ENCODE measurements around the gene SLC12A1. TPM values are rescaled to one million over a fixed set of nuclear protein-coding genes. Genes with fewer than 3 reads are reported as not detected.

SLC12A1 gene
- total RNA-seq, 1 experiment from 2014 or later: not detected

DNA sequence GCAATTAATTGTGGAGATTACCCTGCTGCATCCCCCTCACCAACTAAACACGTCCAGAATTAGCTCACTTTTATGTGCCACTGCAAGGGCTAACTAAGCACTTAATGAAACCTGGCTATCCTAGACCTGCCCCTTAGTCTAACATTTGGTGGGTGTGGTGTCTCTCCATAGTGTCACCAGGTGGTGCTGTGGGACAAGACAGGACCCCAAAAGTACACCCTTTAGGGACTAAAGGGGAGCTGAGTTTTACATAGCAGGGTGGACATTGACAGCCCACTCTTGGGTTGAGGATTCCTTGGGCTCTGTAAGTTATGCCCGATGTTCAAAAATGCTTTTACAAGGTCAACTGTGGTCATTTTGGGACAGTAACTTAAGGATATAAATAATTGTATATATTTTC lies 130.8 kb downstream of the SLC12A1 start:
- Histone ChIP-seq H3K36me3 (ENCODE audit: control insufficient read depth, insufficient read depth, low read length) (peaks cover 58% of the 10 kb centered on the region), H3K27ac (ENCODE audit: low read length) (no peak overlapping the region), H3K4me3 (ENCODE audit: low read depth in 2 of 2, low read length in 2 of 2) (no peak overlapping the region), H3K27me3 (ENCODE audit: control insufficient read depth, insufficient read depth, low read length) (no peaks in the 10 kb centered on the region), H3K9me3 (ENCODE audit: control insufficient read depth, insufficient read depth, low read depth, low read length) (no peaks in the 10 kb centered on the region), H3K4me1 (ENCODE audit: control insufficient read depth, insufficient read depth, low read length) (peaks cover 11% of the 10 kb centered on the region; the same call in 1 of the 2 replicates)
- ChIA-PET POLR2A (no interaction called here), CTCF (interaction anchor here (0.8 to 1.2 kb wide), 2 partner anchors 16 kb away, joined by 4 read pairs; no protein-coding TSS in a partner anchor)
- intact Hi-C loops (cut with micrococcal nuclease; ENCODE audit: unreplicated experiment) (no loop called here), in situ Hi-C loops (cut with HindIII; ENCODE audit: low pct_unique_long_range_greater_than_20kb, low sequenced_read_pairs) (no loop called here)
- no peak for DNase-seq (ENCODE audit: low read depth, low spot score)
- ATAC-seq: no peak
- no TSS peak for BruUV-seq (replicated peaks)
- TF ChIP-seq SIN3A (IDR thresholded peaks at IDR 0.05; ENCODE audit: borderline replicate concordance, insufficient read depth, low read depth, low read length): no peak
- TF ChIP-seq REST (IDR thresholded peaks at IDR 0.05; ENCODE audit: insufficient read depth in 1 of 2, low read depth in 2 of 2, low read length in 1 of 2): no peak
- TF ChIP-seq CTCF (IDR thresholded peaks at IDR 0.05): peak; percentile 65

- POLR2A ChIA-PET: no interaction called here
- peaks cover 65% of the 10 kb centered on the region for H3K36me3 ChIP-seq (ENCODE audit: control insufficient read depth, insufficient read depth, low read length)
- no TSS peak for BruUV-seq (replicated peaks)
These were observed 131.5 kb downstream of the SLC12A1 start for GRCh38 chr15:48337607-48338006.

GRCh38 chr15:48340111-48340510 lies 134.0 kb downstream of the SLC12A1 start:
- H3K4me1 ChIP-seq (ENCODE audit: control insufficient read depth, insufficient read depth, low read length): no peaks in the 10 kb centered on the region
- ChIA-PET POLR2A (no interaction called here), CTCF (no interaction called here)
- no peak overlapping the region for H3K27ac ChIP-seq (ENCODE audit: low read length)
- intact Hi-C loops (cut with micrococcal nuclease; ENCODE audit: unreplicated experiment) (no loop called here), in situ Hi-C loops (cut with HindIII; ENCODE audit: low pct_unique_long_range_greater_than_20kb, low sequenced_read_pairs) (no loop called here)
- TF ChIP-seq POLR2AphosphoS5 (IDR thresholded peaks at IDR 0.05; ENCODE audit: low read depth, low read length) (no peak), SIN3A (IDR thresholded peaks at IDR 0.05; ENCODE audit: borderline replicate concordance, insufficient read depth, low read depth, low read length) (no peak), CTCF (IDR thresholded peaks at IDR 0.05) (no peak), REST (IDR thresholded peaks at IDR 0.05; ENCODE audit: insufficient read depth in 1 of 2, low read depth in 2 of 2, low read length in 1 of 2) (no peak), TCF7L2 (IDR thresholded peaks at IDR 0.05; ENCODE audit: low read depth, low read length) (no peak)
- H3K9me3 ChIP-seq (ENCODE audit: control insufficient read depth, insufficient read depth, low read depth, low read length): no peaks in the 10 kb centered on the region
- DNase-seq (ENCODE audit: low read depth, low spot score): no peak
- BruUV-seq (replicated peaks): no TSS peak
- peaks cover 50% of the 10 kb centered on the region for H3K36me3 ChIP-seq (ENCODE audit: control insufficient read depth, insufficient read depth, low read length)
- no peak for ATAC-seq
- H3K4me3 ChIP-seq (ENCODE audit: low read depth in 2 of 2, low read length in 2 of 2): no peak overlapping the region
- H3K27me3 ChIP-seq (ENCODE audit: control insufficient read depth, insufficient read depth, low read length): no peaks in the 10 kb centered on the region

More at GRCh38 chr15:48337607-48338006, 131.5 kb downstream of the SLC12A1 start:
- peaks cover 10% of the 10 kb centered on the region; the same call in 1 of the 2 replicates for H3K4me1 ChIP-seq (ENCODE audit: control insufficient read depth, insufficient read depth, low read length)
- DNase-seq (ENCODE audit: low read depth, low spot score): no peak
- no peak for TF ChIP-seq SIN3A (IDR thresholded peaks at IDR 0.05; ENCODE audit: borderline replicate concordance, insufficient read depth, low read depth, low read length)
- in situ Hi-C loops (cut with HindIII; ENCODE audit: low pct_unique_long_range_greater_than_20kb, low sequenced_read_pairs): no loop called here
- no peak overlapping the region for H3K4me3 ChIP-seq (ENCODE audit: low read depth in 2 of 2, low read length in 2 of 2)
- H3K27ac ChIP-seq (ENCODE audit: low read length): no peak overlapping the region
- no peak for ATAC-seq
- H3K9me3 ChIP-seq (ENCODE audit: control insufficient read depth, insufficient read depth, low read depth, low read length): no peaks in the 10 kb centered on the region
- CTCF ChIA-PET: interaction anchor here (0.8 kb wide), 1 partner anchor 15 kb away, joined by 4 read pairs; no protein-coding TSS in a partner anchor
- H3K27me3 ChIP-seq (ENCODE audit: control insufficient read depth, insufficient read depth, low read length): no peaks in the 10 kb centered on the region
- intact Hi-C loops (cut with micrococcal nuclease; ENCODE audit: unreplicated experiment): no loop called here

Data from Panc1 (cell line).